ENCODE data around the gene MAGI1.
"Not testable (repeated sequence)": the region's sequence is repeated elsewhere in the genome, so short reads cannot be mapped to it uniquely, and the experiment has no call there.

Gene MAGI1

GRCh38 chr3:65548848-65549625 is 489.7 kb downstream of the MAGI1 start:
- no peaks in the 10 kb centered on the region for H3K36me3 ChIP-seq
- H3K27ac ChIP-seq: no peak overlapping the region
- H3K9me3 ChIP-seq: no peaks in the 10 kb centered on the region
- H3K4me3 ChIP-seq (ENCODE audit: low read depth in 1 of 2, low read length in 1 of 2): no peak overlapping the region
- H3K4me1 ChIP-seq (ENCODE audit: control insufficient read depth in 1 of 2, insufficient read depth in 1 of 2, low read depth in 1 of 2, low read length in 1 of 2): no peaks in the 10 kb centered on the region
- TF ChIP-seq CTCF (IDR thresholded peaks at IDR 0.05): no peak
- H3K27me3 ChIP-seq: peaks cover 39% of the 10 kb centered on the region

- Histone ChIP-seq H3K36me3 (no peaks in the 10 kb centered on the region), H3K27ac (no peak overlapping the region), H3K4me1 (ENCODE audit: control insufficient read depth in 1 of 2, insufficient read depth in 1 of 2, low read depth in 1 of 2, low read length in 1 of 2) (no peaks in the 10 kb centered on the region), H3K27me3 (peaks cover 34% of the 10 kb centered on the region), H3K9me3 (no peaks in the 10 kb centered on the region), H3K4me3 (ENCODE audit: low read depth in 1 of 2, low read length in 1 of 2) (no peak overlapping the region)
- TF ChIP-seq CTCF (IDR thresholded peaks at IDR 0.05): no peak
Measured at GRCh38 chr3:65545429-65545828, 493.3 kb downstream of the MAGI1 start.

- H3K27ac ChIP-seq; H3K4me3 ChIP-seq (ENCODE audit: low read depth in 1 of 2, low read length in 1 of 2); H3K36me3 ChIP-seq; H3K4me1 ChIP-seq (ENCODE audit: control insufficient read depth in 1 of 2, insufficient read depth in 1 of 2, low read depth in 1 of 2, low read length in 1 of 2); H3K9me3 ChIP-seq: not testable (repeated sequence)
- peaks cover 14% of the 10 kb centered on the region for H3K27me3 ChIP-seq
Measured at GRCh38 chr3:65543391-65543790, 495.3 kb downstream of the MAGI1 start.

- no peak for TF ChIP-seq CTCF (IDR thresholded peaks at IDR 0.05)
- Histone ChIP-seq H3K9me3 (no peaks in the 10 kb centered on the region), H3K27ac (no peak overlapping the region), H3K4me1 (ENCODE audit: control insufficient read depth in 1 of 2, insufficient read depth in 1 of 2, low read depth in 1 of 2, low read length in 1 of 2) (no peaks in the 10 kb centered on the region), H3K36me3 (no peaks in the 10 kb centered on the region), H3K27me3 (no peaks in the 10 kb centered on the region), H3K4me3 (ENCODE audit: low read depth in 1 of 2, low read length in 1 of 2) (no peak overlapping the region)
Measured at GRCh38 chr3:65540666-65541065, 498.1 kb downstream of the MAGI1 start.

GRCh38 chr3:65539616-65540015 is 499.1 kb downstream of the MAGI1 start:
- no peak for TF ChIP-seq CTCF (IDR thresholded peaks at IDR 0.05)
- Histone ChIP-seq H3K27ac (no peak overlapping the region), H3K36me3 (no peaks in the 10 kb centered on the region), H3K27me3 (no peaks in the 10 kb centered on the region), H3K4me3 (ENCODE audit: low read depth in 1 of 2, low read length in 1 of 2) (no peak overlapping the region), H3K4me1 (ENCODE audit: control insufficient read depth in 1 of 2, insufficient read depth in 1 of 2, low read depth in 1 of 2, low read length in 1 of 2) (no peaks in the 10 kb centered on the region), H3K9me3 (no peaks in the 10 kb centered on the region)

- no peaks in the 10 kb centered on the region for H3K27me3 ChIP-seq
- H3K9me3 ChIP-seq: no peaks in the 10 kb centered on the region
- no peak overlapping the region for H3K4me3 ChIP-seq (ENCODE audit: low read depth in 1 of 2, low read length in 1 of 2)
- no peaks in the 10 kb centered on the region for H3K4me1 ChIP-seq (ENCODE audit: control insufficient read depth in 1 of 2, insufficient read depth in 1 of 2, low read depth in 1 of 2, low read length in 1 of 2)
- no peak overlapping the region for H3K27ac ChIP-seq
- no peaks in the 10 kb centered on the region for H3K36me3 ChIP-seq
- no peak for TF ChIP-seq CTCF (IDR thresholded peaks at IDR 0.05)
Measured at GRCh38 chr3:65538101-65538500, 500.6 kb downstream of the MAGI1 start.

All from neutrophil (primary cell).